ENCODE results near the gene HMG20B.

HMG20B gene

GRCh38 chr19:3609779-3610719, 37.3 kb downstream of the HMG20B start:
- no peak for DNase-seq

- no peak for DNase-seq
Measured at GRCh38 chr19:3610745-3611717, 38.3 kb downstream of the HMG20B start.

- DNase-seq, result no peak
Measured at GRCh38 chr19:3611841-3612240, 39.1 kb downstream of the HMG20B start.

- no peak for DNase-seq
Measured at GRCh38 chr19:3612330-3612729, 39.6 kb downstream of the HMG20B start.

- no peak for DNase-seq
Measured at GRCh38 chr19:3612901-3613741, 40.4 kb downstream of the HMG20B start.

GRCh38 chr19:3613818-3614661, 41.3 kb downstream of the HMG20B start:
- DNase-seq, result no peak

- no peak for DNase-seq
Measured at GRCh38 chr19:3614858-3615505, 42.2 kb downstream of the HMG20B start.

- DNase-seq, result no peak
Measured at GRCh38 chr19:3615524-3616135, 42.9 kb downstream of the HMG20B start.

- no peak for DNase-seq
Measured at GRCh38 chr19:3617463-3617862, 44.7 kb downstream of the HMG20B start.

- DNase-seq, result peak; percentile 43
Measured at GRCh38 chr19:3618144-3618810, 45.5 kb downstream of the HMG20B start.

GRCh38 chr19:3618811-3619630, 46.3 kb downstream of the HMG20B start:
- DNase-seq, result no peak

GRCh38 chr19:3619631-3620012, 46.9 kb downstream of the HMG20B start:
- no peak for DNase-seq

GRCh38 chr19:3620145-3620816, 47.5 kb downstream of the HMG20B start:
- DNase-seq, result no peak

- no peak for DNase-seq
Measured at GRCh38 chr19:3620817-3621547, 48.2 kb downstream of the HMG20B start.

- DNase-seq, result no peak
Measured at GRCh38 chr19:3621689-3622088, 48.9 kb downstream of the HMG20B start.

GRCh38 chr19:3622224-3622623, 49.5 kb downstream of the HMG20B start:
- no peak for DNase-seq

GRCh38 chr19:3623716-3624115, 51.0 kb downstream of the HMG20B start:
- DNase-seq, result no peak

- no peak for DNase-seq
Measured at GRCh38 chr19:3625996-3626472, 53.3 kb downstream of the HMG20B start.
